Liver (tissue), 9 donors: ENCODE results near the gene GORAB. TPM values are rescaled to one million over a fixed set of nuclear protein-coding genes. Genes with fewer than 3 reads are reported as not detected.

ENCODE experiments used
- DNase-seq: peaks from one replicate; pipeline ENCODE4 v3.0.0-alpha.2; 2017; ENCODE audit warnings: low spot score
- H3K27ac ChIP-seq, 2 donors: one replicate each; pipeline ENCODE4 v1.7.0; 2013; ENCODE audit warnings: inconsistent platforms in 2 of 2, low read length in 2 of 2, control low read depth in 1 of 2, low read depth in 1 of 2, mild to moderate bottlenecking in 1 of 2
- H3K27me3 ChIP-seq, 4 donors: one replicate each; pipeline versions ENCODE4 v1.6.1 to v1.7.0; 2013; ENCODE audit warnings: low read length in 3 of 4, inconsistent platforms in 1 of 4, mild to moderate bottlenecking in 1 of 4, moderate library complexity in 1 of 4; ENCODE audit not compliant: control insufficient read depth in 4 of 4, insufficient read depth in 4 of 4
- H3K36me3 ChIP-seq, 4 donors: one replicate each; pipeline versions ENCODE4 v1.6.1 to v1.7.0; 2013; ENCODE audit warnings: low read length in 3 of 4, mild to moderate bottlenecking in 3 of 4, low read depth in 1 of 4, moderate library complexity in 1 of 4; ENCODE audit not compliant: control insufficient read depth in 4 of 4, insufficient read depth in 3 of 4
- H3K4me1 ChIP-seq, 4 donors: one replicate each; pipeline versions ENCODE4 v1.6.1 to v1.7.0; 2013; ENCODE audit warnings: low read length in 3 of 4, mild to moderate bottlenecking in 3 of 4, moderate library complexity in 1 of 4; ENCODE audit not compliant: control insufficient read depth in 4 of 4, insufficient read depth in 4 of 4
- H3K4me3 ChIP-seq, 3 donors: one replicate each; pipeline versions ENCODE4 v1.6.1 to v1.7.0; 2013; ENCODE audit warnings: low read length in 3 of 3, control low read depth in 1 of 3, low read depth in 1 of 3, mild to moderate bottlenecking in 1 of 3
- H3K9ac ChIP-seq, 2 donors: one replicate each; pipeline ENCODE4 v1.7.0; 2013; ENCODE audit warnings: low read length in 2 of 2, mild to moderate bottlenecking in 2 of 2, moderate library complexity in 2 of 2, control low read depth in 1 of 2, low read depth in 1 of 2
- H3K9me3 ChIP-seq, 4 donors: one replicate each; pipeline versions ENCODE4 v1.6.1 to v1.7.0; 2013; ENCODE audit warnings: low read length in 3 of 4; ENCODE audit not compliant: control insufficient read depth in 4 of 4
- ATF3 ChIP-seq: IDR thresholded peaks from 2 replicates; pipeline ENCODE4 v1.6.1; 2016; ENCODE audit warnings: antibody characterized with exemption
- CTCF ChIP-seq: fragments of 150-350 bp; IDR thresholded peaks from 2 replicates; pipeline ENCODE4 v1.5.1; 2017; ENCODE audit warnings: improper control_type of control experiment, low read depth, low read length; ENCODE audit not compliant: missing input control
- EGR1 ChIP-seq, 2 donors: IDR thresholded peaks; 2 replicates each; pipeline ENCODE4 v1.6.1; 2016 to 2018; ENCODE audit warnings: antibody characterized with exemption in 2 of 2, low read depth in 2 of 2
- FOXA1 ChIP-seq: IDR thresholded peaks from 2 replicates; pipeline ENCODE4 v1.6.1; 2016; ENCODE audit warnings: antibody characterized with exemption
- FOXA2 ChIP-seq: IDR thresholded peaks from 2 replicates; pipeline ENCODE4 v1.6.1; 2016; ENCODE audit warnings: antibody characterized with exemption
- GABPA ChIP-seq, 2 donors: IDR thresholded peaks in 1 of 2; conservative IDR thresholded peaks in 1 of 2; 2 replicates each; pipeline ENCODE4 v1.6.1; 2016; ENCODE audit warnings: antibody characterized with exemption in 2 of 2, mild to moderate bottlenecking in 1 of 2, moderate library complexity in 1 of 2
- HNF4A ChIP-seq, 2 donors: conservative IDR thresholded peaks; 2 replicates each; pipeline ENCODE4 v1.6.1; 2016; ENCODE audit warnings: antibody characterized with exemption in 2 of 2, mild to moderate bottlenecking in 2 of 2
- NR2F2 ChIP-seq: IDR thresholded peaks from 2 replicates; pipeline ENCODE4 v1.6.1; 2016; ENCODE audit warnings: antibody characterized with exemption
- RXRA ChIP-seq, 2 donors: IDR thresholded peaks; 2 replicates each; pipeline ENCODE4 v1.6.1; 2017 to 2018; ENCODE audit warnings: antibody characterized with exemption in 2 of 2, mild to moderate bottlenecking in 1 of 2
- SP1 ChIP-seq: IDR thresholded peaks from 2 replicates; pipeline ENCODE4 v1.6.1; 2018; ENCODE audit warnings: antibody characterized with exemption, mild to moderate bottlenecking
- YY1 ChIP-seq: IDR thresholded peaks from 2 replicates; pipeline ENCODE4 v1.6.1; 2016; ENCODE audit warnings: antibody characterized with exemption, mild to moderate bottlenecking
- ZBTB33 ChIP-seq: IDR thresholded peaks from 2 replicates; pipeline ENCODE4 v1.6.1; 2016; ENCODE audit warnings: antibody characterized with exemption
- WGBS: extraction: QIAGEN DNeasy Blood & Tissue Kit; methylation state at CpG from one replicate; pipeline ENCODE4 v1.1.7; 2013; 5-methylcytosine and 5-hydroxymethylcytosine counted together
- polyA plus RNA-seq, 2 donors: library from polyadenylated mRNA; stranded (reverse) in 1 of 2; unstranded in 1 of 2; fragments of 200-250 nt in 1 of 2; fragments of >200 nt in 1 of 2; fragmentation: Nextera tagmentation in 1 of 2; extraction: Ambion mirVana in 1 of 2; gene quantifications; one replicate each; pipeline versions ENCODE4 v1.2.1 to v1.2.3, GENCODE V29; 2013 to 2015
- total RNA-seq, 2 donors: library from RNA; depleted of rRNA; stranded (reverse); fragments of >200 nt; gene quantifications; one replicate each; pipeline ENCODE4 v1.2.3, GENCODE V29; 2014
- TF ChIP-seq, protein P1 (sequence below): IDR thresholded peaks from 2 replicates; pipeline ENCODE4 v1.6.1; 2016; ENCODE audit warnings: antibody characterized with exemption, mild to moderate bottlenecking
- TF ChIP-seq, protein P2 (sequence below): IDR thresholded peaks from 2 replicates; pipeline ENCODE4 v1.6.1; 2016; ENCODE audit warnings: antibody characterized with exemption
- donor health status: healthy.
- donor health status: healthy.
- donor health status: healthy.
- donor health status: healthy.
- donor health status: healthy.

Gene GORAB
- total and polyA plus RNA-seq, 4 donors: 4.0 to 11.1 (median 8.7) TPM

GRCh38 chr1:170560681-170561285 lies 28.8 kb downstream of the GORAB start:
- TF ChIP-seq ZBTB33 (no peak), NR2F2 (no peak), EGR1 (IDR thresholded peaks at IDR 0.05; ENCODE audit: low read depth in 2 of 2) (no peak), FOXA1 (no peak), FOXA2 (no peak), GABPA (IDR thresholded peaks at IDR 0.05 in 1 of 2, conservative IDR thresholded peaks at IDR 0.05 in 1 of 2) (no peak), YY1 (no peak), ATF3 (no peak), HNF4A (conservative IDR thresholded peaks at IDR 0.05) (no peak), CTCF (no peak), RXRA (IDR thresholded peaks at IDR 0.05) (no peak), SP1 (no peak)
- TF ChIP-seq, protein P1, sequence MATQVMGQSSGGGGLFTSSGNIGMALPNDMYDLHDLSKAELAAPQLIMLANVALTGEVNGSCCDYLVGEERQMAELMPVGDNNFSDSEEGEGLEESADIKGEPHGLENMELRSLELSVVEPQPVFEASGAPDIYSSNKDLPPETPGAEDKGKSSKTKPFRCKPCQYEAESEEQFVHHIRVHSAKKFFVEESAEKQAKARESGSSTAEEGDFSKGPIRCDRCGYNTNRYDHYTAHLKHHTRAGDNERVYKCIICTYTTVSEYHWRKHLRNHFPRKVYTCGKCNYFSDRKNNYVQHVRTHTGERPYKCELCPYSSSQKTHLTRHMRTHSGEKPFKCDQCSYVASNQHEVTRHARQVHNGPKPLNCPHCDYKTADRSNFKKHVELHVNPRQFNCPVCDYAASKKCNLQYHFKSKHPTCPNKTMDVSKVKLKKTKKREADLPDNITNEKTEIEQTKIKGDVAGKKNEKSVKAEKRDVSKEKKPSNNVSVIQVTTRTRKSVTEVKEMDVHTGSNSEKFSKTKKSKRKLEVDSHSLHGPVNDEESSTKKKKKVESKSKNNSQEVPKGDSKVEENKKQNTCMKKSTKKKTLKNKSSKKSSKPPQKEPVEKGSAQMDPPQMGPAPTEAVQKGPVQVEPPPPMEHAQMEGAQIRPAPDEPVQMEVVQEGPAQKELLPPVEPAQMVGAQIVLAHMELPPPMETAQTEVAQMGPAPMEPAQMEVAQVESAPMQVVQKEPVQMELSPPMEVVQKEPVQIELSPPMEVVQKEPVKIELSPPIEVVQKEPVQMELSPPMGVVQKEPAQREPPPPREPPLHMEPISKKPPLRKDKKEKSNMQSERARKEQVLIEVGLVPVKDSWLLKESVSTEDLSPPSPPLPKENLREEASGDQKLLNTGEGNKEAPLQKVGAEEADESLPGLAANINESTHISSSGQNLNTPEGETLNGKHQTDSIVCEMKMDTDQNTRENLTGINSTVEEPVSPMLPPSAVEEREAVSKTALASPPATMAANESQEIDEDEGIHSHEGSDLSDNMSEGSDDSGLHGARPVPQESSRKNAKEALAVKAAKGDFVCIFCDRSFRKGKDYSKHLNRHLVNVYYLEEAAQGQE: no peak
- TF ChIP-seq, protein P2, sequence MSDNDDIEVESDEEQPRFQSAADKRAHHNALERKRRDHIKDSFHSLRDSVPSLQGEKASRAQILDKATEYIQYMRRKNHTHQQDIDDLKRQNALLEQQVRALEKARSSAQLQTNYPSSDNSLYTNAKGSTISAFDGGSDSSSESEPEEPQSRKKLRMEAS: no peak
- H3K9me3 ChIP-seq: peaks cover 8 to 16% (median 13%) of the 10 kb centered on the region in 4 donors
- peaks cover 0 to 3% (median 1%) of the 10 kb centered on the region in 4 donors for H3K36me3 ChIP-seq
- H3K9ac ChIP-seq: no peak overlapping the region
- no peak overlapping the region for H3K4me3 ChIP-seq
- no peaks in the 10 kb centered on the region for H3K27me3 ChIP-seq
- 86% methylated on average over 4 of the region's 4 CpGs for WGBS
- no peak for DNase-seq
- no peak overlapping the region for H3K27ac ChIP-seq
- H3K4me1 ChIP-seq: no peaks in the 10 kb centered on the region
